Activated T-helper 2 cell treated with anti-CD3 and anti-CD28 coated beads, Interferon-gamma antibody, Interleukin-2, Interleukin-4, amounts not matched to agents 10 μg/mL and 5 μg/mL and 100 μg/mL, durations not matched to agents 14 hours and 24 hours and 36 hours (primary cell): ENCODE data around the gene DCP1B. TPM values are rescaled to one million over a fixed set of nuclear protein-coding genes. Genes with fewer than 3 reads are reported as not detected.

Experiments used
- DNase-seq: peaks from one replicate; pipeline ENCODE4 v3.0.0; 2021; ENCODE audit warnings: low spot score
- H3K27ac Mint-ChIP-seq: one replicate; pipeline ENCODE4 v1.8.0; 2021; ENCODE audit warnings: mixed read lengths
- H3K27me3 Mint-ChIP-seq: one replicate; pipeline ENCODE4 v1.8.0; 2021; ENCODE audit warnings: low read depth, mixed read lengths
- H3K36me3 Mint-ChIP-seq: one replicate; pipeline ENCODE4 v1.8.0; 2021; ENCODE audit warnings: low read depth, mixed read lengths
- H3K4me1 Mint-ChIP-seq: one replicate; pipeline ENCODE4 v1.8.0; 2021; ENCODE audit warnings: low read depth, mixed read lengths
- H3K4me3 Mint-ChIP-seq: one replicate; pipeline ENCODE4 v1.8.0; 2021; ENCODE audit warnings: low read depth, mild to moderate bottlenecking, moderate library complexity, mixed read lengths
- H3K9me3 Mint-ChIP-seq: one replicate; pipeline ENCODE4 v1.8.0; 2021; ENCODE audit warnings: mixed read lengths
- intact Hi-C: fragments of 100-400 bp; cut with micrococcal nuclease; formaldehyde crosslinking; loops from one replicate; pipeline ENCODE4 v1.15.1; 2023
- total RNA-seq: library from RNA; stranded (reverse); gene quantifications from 2 replicates; pipeline ENCODE4 v1.2.3, GENCODE V29; 2022

DCP1B gene
- total RNA-seq, 1 donor from 2014 or later = 9.2 TPM

DNA sequence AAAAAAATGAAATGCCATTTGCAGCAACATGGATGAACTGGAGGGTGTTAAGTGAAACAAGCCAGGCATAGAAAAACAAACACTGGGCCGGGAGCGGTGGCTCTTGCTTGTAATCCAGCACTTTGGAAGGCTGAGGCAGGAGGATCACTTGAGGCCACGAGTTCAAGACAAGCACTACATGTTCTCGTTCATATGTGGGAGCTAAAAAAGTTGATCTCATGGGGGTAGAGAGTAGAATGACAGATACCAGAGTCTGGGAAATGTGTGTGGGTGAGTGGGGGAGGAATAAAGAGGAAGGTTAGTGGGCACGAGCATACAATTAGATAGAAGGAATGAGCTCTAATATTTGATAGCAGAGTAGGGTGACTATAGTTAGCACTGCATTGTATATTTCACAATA lies 107.3 kb downstream of the DCP1B start:
- no peaks in the 10 kb centered on the region for H3K4me1 Mint-ChIP-seq
- no peak overlapping the region for H3K27ac Mint-ChIP-seq
- peaks cover 12% of the 10 kb centered on the region for H3K9me3 Mint-ChIP-seq
- no peak overlapping the region for H3K4me3 Mint-ChIP-seq
- no peaks in the 10 kb centered on the region for H3K36me3 Mint-ChIP-seq
- no peak for DNase-seq
- H3K27me3 Mint-ChIP-seq = peaks cover 56% of the 10 kb centered on the region
- intact Hi-C loops = no loop called here

Other genes starting within 250 kb of the DCP1B start
- 0.07 and 0.09 TPM in 2 replicates for gene LRTM2, start 183.9 kb downstream of the DCP1B start, total RNA-seq
- 6.2 and 10.0 TPM in 2 replicates for gene CACNA2D4, start 85.8 kb downstream of the DCP1B start, total RNA-seq
- gene CACNA1C, start 48.5 kb upstream of the DCP1B start, total RNA-seq = 0.11 and 0.14 TPM in 2 replicates